ENCODE measurements around the gene PADI1. TPM values are rescaled to one million over a fixed set of nuclear protein-coding genes. Genes with fewer than 3 reads are reported as not detected.

Gene PADI1
- total RNA-seq, 4 donors from 2014 or later: 0.14 TPM; not detected in 3

DNA sequence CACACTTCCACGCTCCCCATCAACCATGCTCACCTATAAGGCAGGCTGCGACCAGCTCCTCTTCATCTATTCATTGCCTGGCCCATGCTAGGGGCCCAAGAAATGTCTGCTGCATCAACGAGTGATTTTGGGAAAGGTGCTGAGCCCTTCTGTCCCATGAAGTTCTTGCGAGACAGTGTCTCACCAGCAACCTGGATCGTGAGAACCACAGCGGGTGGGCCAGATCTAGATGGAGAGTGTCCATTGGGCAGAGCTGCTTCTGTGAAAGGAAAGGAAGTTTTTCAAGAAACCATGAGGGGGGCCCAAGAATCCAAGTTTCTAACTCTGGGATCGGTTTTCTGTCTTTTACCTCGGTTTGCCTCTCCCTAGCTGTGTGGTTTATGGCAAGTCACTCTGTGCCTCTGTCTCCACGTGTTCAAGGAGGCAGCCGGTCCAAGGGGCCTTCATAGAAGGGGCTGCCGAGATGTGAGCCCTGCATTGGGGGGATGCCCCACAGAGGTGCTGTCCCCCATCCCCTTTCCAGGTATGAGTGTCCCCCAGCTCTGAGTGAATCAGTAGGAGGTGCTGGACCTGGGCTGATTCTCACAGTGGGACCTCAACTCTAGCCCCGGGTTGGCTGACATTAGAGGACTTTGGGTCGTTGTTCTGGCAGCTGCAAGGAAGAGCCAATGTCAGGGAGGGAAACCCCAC is 8.3 kb upstream of the PADI1 start:
- in situ Hi-C loops (cut with MboI; ENCODE audit: low pct_ligation_motif_present in 1 of 4, low pct_unique_long_range_greater_than_20kb in 1 of 4, low sequenced_read_pairs in 3 of 4): no loop called here
- Histone ChIP-seq H3K4me1 (no peaks in the 10 kb centered on the region), H3K4me3 (no peak overlapping the region), H3K9me3 (no peaks in the 10 kb centered on the region), H3K36me3 (no peaks in the 10 kb centered on the region), H3K27ac (no peak overlapping the region), H3K27me3 (no peaks in the 10 kb centered on the region)
- WGBS, 2 donors (ENCODE audit: low coverage in 1 of 2): 83 to 84% methylated on average over 7 to 13 of the region's 13 CpGs
- intact Hi-C loops (cut with DNase I; ENCODE audit: low total_unique reads): no loop called here
- no peak for DNase-seq
- TF ChIP-seq, protein P1, sequence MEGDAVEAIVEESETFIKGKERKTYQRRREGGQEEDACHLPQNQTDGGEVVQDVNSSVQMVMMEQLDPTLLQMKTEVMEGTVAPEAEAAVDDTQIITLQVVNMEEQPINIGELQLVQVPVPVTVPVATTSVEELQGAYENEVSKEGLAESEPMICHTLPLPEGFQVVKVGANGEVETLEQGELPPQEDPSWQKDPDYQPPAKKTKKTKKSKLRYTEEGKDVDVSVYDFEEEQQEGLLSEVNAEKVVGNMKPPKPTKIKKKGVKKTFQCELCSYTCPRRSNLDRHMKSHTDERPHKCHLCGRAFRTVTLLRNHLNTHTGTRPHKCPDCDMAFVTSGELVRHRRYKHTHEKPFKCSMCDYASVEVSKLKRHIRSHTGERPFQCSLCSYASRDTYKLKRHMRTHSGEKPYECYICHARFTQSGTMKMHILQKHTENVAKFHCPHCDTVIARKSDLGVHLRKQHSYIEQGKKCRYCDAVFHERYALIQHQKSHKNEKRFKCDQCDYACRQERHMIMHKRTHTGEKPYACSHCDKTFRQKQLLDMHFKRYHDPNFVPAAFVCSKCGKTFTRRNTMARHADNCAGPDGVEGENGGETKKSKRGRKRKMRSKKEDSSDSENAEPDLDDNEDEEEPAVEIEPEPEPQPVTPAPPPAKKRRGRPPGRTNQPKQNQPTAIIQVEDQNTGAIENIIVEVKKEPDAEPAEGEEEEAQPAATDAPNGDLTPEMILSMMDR (IDR thresholded peaks at IDR 0.05): no peak
- TF ChIP-seq EP300 (IDR thresholded peaks at IDR 0.05; ENCODE audit: low read depth) (no peak), POLR2AphosphoS5 (IDR thresholded peaks at IDR 0.05) (no peak), POLR2A (IDR thresholded peaks at IDR 0.05) (no peak)

DNA sequence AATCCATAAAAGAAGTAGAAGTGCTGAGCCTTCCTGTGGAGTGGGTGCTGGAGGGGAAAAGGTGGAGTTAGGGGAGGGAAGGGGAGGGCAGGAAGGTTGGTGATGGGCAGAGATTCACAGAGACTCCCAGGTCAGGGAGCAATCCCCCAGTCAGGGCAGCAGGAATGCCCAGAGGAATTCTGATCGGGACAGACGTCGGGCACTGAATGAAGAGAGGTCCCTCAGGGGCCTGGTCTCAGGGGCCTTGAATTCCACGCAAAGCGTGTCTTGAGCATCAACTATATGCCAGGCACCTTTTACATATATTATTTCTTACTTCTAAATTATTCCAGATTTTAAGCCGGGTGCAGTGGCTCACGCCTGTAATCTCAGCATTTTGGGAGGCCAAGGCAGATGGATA is 7.2 kb upstream of the PADI1 start:
- Histone ChIP-seq H3K27me3 (no peaks in the 10 kb centered on the region), H3K36me3 (no peaks in the 10 kb centered on the region), H3K4me3 (no peak overlapping the region), H3K9me3 (no peaks in the 10 kb centered on the region), H3K27ac (no peak overlapping the region), H3K4me1 (no peaks in the 10 kb centered on the region)
- WGBS, 2 donors (ENCODE audit: low coverage in 1 of 2): 88% methylated on average over 5 to 7 of the region's 7 CpGs
- DNase-seq: no peak
- intact Hi-C loops (cut with DNase I; ENCODE audit: low total_unique reads): no loop called here
- no peak for TF ChIP-seq POLR2AphosphoS5 (IDR thresholded peaks at IDR 0.05)
- TF ChIP-seq, protein P1 (IDR thresholded peaks at IDR 0.05): no peak
- no peak for TF ChIP-seq EP300 (IDR thresholded peaks at IDR 0.05; ENCODE audit: low read depth)
- TF ChIP-seq POLR2A (IDR thresholded peaks at IDR 0.05): no peak
- in situ Hi-C loops (cut with MboI; ENCODE audit: low pct_ligation_motif_present in 1 of 4, low pct_unique_long_range_greater_than_20kb in 1 of 4, low sequenced_read_pairs in 3 of 4): no loop called here

DNA sequence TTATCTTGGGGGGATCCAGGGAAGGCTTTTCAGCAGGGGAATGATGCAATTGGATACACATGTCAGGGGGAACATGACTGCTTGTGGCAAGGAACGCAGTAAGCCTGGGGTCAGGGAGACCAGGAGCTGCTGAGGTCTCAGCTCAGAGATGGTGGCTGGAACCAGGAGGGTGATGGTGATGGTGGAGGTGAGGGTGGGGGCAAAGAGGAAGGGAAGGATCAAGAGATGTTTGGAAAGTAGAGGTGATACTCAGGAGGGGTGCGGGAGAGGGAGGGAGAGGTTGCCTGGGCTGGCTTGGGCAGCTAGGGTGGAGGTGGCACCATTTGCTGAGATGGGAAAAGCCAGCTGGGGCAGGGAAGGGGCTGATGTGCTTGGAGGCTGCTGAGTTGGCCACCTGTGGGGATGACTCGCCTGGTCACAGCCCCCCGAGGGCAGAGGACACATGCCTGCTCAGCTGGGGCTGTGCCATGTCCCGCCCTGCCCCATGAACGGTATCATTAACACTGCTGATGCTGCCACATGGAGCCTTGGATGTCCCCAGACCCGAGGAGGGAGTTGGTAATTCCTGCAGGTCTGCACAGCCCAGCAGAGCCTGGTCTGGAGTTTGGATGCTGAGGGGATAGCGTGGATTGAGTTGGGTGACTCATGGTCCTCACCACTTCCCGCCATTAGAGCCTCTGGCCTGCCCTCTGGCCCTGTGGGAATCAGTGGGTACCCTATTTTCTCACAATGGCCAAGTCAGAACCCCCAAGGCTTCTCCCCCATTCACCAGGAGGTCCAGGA is 6.3 kb upstream of the PADI1 start:
- no peak for TF ChIP-seq EP300 (IDR thresholded peaks at IDR 0.05; ENCODE audit: low read depth)
- TF ChIP-seq, protein P1 (IDR thresholded peaks at IDR 0.05): no peak
- no peak for TF ChIP-seq POLR2A (IDR thresholded peaks at IDR 0.05)
- TF ChIP-seq POLR2AphosphoS5 (IDR thresholded peaks at IDR 0.05): no peak
- no peaks in the 10 kb centered on the region for H3K9me3 ChIP-seq
- no peak overlapping the region for H3K4me3 ChIP-seq
- intact Hi-C loops (cut with DNase I; ENCODE audit: low total_unique reads) (no loop called here), in situ Hi-C loops (cut with MboI; ENCODE audit: low pct_ligation_motif_present in 1 of 4, low pct_unique_long_range_greater_than_20kb in 1 of 4, low sequenced_read_pairs in 3 of 4) (no loop called here)
- H3K36me3 ChIP-seq: no peaks in the 10 kb centered on the region
- WGBS, 2 donors (ENCODE audit: low coverage in 1 of 2): 68 to 100% methylated on average over 1 to 9 of the region's 9 CpGs
- no peaks in the 10 kb centered on the region for H3K27me3 ChIP-seq
- no peaks in the 10 kb centered on the region for H3K4me1 ChIP-seq
- no peak overlapping the region for H3K27ac ChIP-seq
- no peak for DNase-seq

DNA sequence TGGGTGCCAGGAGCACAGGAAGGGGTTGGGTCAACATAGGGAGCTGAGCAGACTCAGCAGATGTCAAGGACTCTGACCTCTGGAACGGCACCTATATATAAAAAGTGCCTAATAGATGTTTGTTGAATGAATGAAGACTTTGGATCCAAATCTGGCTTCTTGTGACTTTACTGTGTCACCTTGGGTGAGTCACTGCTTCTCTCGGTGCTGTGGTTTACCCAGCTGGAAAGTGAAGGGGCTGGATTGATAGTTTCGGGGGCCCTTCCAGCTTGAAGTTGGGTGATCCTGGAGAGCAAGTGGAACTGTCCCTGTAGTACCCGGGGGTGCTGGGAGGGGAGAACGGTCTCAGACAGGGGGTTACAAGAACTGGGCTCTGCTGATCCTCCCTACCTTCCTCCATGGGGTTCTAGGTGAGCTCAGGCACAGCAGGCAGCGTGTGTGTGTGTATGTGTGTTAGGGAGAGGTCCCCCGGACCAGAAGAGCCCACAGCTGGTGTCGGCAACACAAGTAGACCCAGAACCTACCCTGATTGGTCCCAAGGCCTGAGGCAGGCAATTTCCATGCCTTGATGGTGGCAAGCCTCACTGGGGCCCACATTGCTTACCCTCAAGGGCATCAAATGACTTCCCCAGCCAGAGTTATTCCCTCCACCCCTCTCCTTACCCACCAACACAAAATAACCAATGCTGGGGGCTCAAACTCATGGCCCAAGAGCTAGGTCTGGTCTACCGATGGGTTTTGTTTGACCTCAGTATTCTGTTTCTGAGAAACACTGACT is 5.5 kb upstream of the PADI1 start:
- no peak for DNase-seq
- Histone ChIP-seq H3K27ac (no peak overlapping the region), H3K4me1 (no peaks in the 10 kb centered on the region), H3K9me3 (no peaks in the 10 kb centered on the region), H3K27me3 (no peaks in the 10 kb centered on the region), H3K36me3 (no peaks in the 10 kb centered on the region), H3K4me3 (no peak overlapping the region)
- intact Hi-C loops (cut with DNase I; ENCODE audit: low total_unique reads): no loop called here
- TF ChIP-seq EP300 (IDR thresholded peaks at IDR 0.05; ENCODE audit: low read depth) (no peak), POLR2AphosphoS5 (IDR thresholded peaks at IDR 0.05) (no peak), POLR2A (IDR thresholded peaks at IDR 0.05) (no peak)
- TF ChIP-seq, protein P1 (IDR thresholded peaks at IDR 0.05): no peak
- 77 to 100% methylated on average over 1 to 9 of the region's 9 CpGs for WGBS, 2 donors (ENCODE audit: low coverage in 1 of 2)
- in situ Hi-C loops (cut with MboI; ENCODE audit: low pct_ligation_motif_present in 1 of 4, low pct_unique_long_range_greater_than_20kb in 1 of 4, low sequenced_read_pairs in 3 of 4): no loop called here
